NCI-H1417 (cell line): ENCODE results near the gene FRMD4B.

ENCODE experiments used
- DNase-seq, 3 experiments: peaks; one replicate each; lab custom pipeline; 2025; lab: John Stamatoyannopoulos, UW

FRMD4B gene

DNA sequence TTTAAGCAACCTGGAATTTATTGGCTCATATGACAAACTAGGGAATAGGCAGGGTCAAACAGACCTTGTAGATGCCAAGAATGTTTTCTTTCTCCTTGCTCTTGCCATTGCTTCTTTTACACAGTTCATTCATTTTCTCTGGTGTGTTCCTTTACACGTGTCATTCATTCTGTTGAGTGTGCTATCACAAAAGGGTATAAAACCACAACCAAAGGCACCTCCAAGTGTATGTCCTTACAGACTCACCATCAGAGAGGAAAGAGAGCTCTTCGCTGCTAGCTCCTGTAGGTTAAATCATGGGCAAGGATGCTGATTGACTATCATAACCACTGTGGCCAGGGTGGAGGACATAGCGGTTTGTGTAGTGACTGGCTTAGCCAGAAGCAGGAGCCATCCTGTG lies 19.2 kb upstream of the FRMD4B start:
- no peak for DNase-seq

GRCh38 chr3:69403454-69403853 lies 17.6 kb upstream of the FRMD4B start:
- DNase-seq = peak in 1 of 3 experiments; percentile 3

- no peak for DNase-seq
Measured at GRCh38 chr3:69400683-69401082, 14.8 kb upstream of the FRMD4B start.

DNA sequence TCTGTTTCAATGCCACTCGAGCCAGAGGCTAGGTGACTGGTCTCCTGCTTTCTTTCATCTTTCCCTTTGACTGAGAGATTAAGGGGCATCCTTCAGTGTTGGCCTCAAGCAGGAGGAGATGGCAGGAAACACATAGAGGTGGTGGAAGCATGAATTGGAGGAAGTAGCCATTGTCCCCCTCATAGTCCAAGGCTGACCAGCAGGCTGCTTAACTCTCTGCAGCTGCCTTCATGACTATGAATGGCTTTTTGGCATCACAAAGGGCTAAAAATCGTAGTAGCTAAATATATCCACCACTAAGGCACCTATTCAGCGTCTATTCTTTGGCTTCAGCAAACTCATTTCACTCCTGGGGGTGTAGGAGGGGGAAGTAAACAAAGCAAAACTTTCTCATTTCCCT lies 7.0 kb upstream of the FRMD4B start:
- no peak for DNase-seq

- no peak for DNase-seq
Measured at GRCh38 chr3:69392415-69392814, 6.5 kb upstream of the FRMD4B start.

DNA sequence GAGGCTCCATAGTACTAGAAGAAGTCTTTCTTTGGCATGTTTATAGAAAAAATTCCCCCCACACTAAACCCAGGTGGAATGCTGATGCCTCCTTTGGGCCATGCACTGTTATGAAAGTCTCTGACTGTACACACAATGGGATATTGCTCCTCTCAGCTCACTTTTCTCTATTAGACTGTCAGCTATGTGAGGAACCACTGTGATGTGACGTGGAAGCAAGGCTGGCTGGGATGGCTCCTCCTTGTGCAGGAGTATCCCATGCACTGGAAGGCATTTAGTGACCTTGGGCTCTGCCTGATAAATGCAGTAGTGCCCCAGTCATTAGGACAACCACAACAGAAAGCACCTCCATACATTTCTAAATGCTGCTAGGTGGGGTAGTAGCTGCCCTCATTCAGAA lies 5.7 kb upstream of the FRMD4B start:
- no peak for DNase-seq

GRCh38 chr3:69390771-69391170 lies 4.9 kb upstream of the FRMD4B start:
- DNase-seq = no peak

- no peak for DNase-seq
Measured at GRCh38 chr3:69389520-69390248, 3.8 kb upstream of the FRMD4B start.

GRCh38 chr3:69388241-69388640 lies 2.4 kb upstream of the FRMD4B start:
- DNase-seq = no peak

DNA sequence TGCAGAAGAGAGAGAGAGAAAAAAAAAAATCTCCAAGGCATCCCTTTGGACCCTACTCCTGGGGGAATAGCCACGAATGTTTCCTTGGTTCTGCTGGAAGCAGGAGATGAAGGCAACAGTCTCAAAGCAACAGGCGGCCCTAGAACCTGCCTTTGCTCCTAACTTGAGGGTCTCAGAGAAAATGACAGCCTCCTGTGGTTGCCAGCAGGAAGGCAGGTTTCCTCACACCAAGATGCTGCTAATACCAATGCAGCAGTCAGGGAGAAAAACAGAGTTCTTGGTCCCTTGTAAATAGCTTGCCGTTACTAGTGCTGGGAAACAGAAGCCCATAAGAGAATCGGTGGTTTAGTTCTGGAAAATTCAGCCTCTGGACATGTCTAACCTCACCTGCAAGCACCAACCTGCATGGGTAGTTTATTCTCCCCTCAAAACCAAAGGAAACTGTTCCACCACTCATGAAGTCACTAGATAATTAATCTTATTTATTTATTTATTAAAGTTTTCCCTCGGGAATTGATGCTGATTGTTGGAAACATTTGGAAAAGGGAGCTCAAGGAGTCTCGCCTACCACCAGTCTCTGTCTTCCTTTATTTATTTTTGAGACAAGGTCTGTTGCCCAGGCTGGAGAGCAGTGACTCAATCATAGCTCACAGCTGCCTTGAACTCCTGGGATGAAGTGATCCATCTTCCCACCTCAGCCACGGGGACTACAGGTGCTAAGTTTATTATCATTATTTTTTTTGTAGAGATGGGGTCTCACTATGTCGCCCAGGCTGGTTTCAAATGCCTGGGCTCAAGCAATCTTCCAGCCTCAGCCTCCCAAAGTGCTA lies 883 bp upstream of the FRMD4B start:
- DNase-seq = no peak

GRCh38 chr3:69385123-69385722 lies 665 bp downstream of the FRMD4B start:
- DNase-seq = peak in 1 of 3 experiments; percentile 17

- DNase-seq = no peak
Measured at GRCh38 chr3:69384326-69384725, 1.6 kb downstream of the FRMD4B start.

- peak in 1 of 3 experiments; percentile 0 for DNase-seq
Measured at GRCh38 chr3:69379661-69380060, 6.2 kb downstream of the FRMD4B start.

- no peak for DNase-seq
Measured at GRCh38 chr3:69378112-69378802, 7.6 kb downstream of the FRMD4B start.

DNA sequence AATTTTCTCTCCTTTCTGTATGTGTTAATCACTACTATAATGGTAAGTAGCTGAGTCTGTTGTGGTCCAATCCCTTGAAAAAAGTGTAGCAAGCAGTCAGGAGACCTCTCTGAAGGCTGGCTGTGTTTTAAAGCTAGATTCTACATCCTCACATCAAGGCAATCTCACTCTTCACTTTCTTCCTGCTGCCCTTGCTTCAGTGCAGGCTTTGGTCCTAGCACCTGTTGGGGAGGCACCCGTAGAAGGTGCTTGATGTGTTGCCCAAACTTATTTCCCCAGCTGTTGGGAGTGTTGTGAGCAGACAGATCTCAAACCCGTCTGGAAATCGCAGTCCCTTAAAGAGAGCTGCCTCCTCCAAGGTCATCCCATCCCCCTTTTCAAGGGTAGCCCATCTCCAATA lies 8.6 kb downstream of the FRMD4B start:
- no peak for DNase-seq

- DNase-seq = no peak
Measured at GRCh38 chr3:69376731-69377130, 9.2 kb downstream of the FRMD4B start.

- DNase-seq = no peak
Measured at GRCh38 chr3:69371816-69372215, 14.1 kb downstream of the FRMD4B start.

DNA sequence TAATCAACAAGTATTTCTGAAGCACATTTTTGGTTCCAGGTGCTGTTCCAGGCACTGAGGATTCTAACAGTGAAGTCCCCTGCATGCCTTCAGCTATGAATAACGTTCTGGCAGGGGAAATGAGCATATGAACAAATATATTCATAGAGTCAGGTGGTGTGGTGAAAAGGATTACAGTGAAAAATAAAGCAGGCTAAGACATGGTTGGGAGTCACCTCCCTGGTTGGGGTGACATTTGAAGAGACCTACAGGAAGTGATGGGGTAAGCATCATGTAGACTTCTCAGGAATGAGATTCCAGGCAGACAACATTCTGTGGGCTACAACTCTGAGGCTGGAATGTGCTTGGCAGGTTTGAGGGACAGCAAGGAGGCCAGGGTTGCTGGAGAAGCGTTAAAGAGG lies 15.0 kb downstream of the FRMD4B start:
- DNase-seq = no peak

- no peak for DNase-seq
Measured at GRCh38 chr3:69370156-69370883, 15.6 kb downstream of the FRMD4B start.

GRCh38 chr3:69368129-69368741 lies 17.7 kb downstream of the FRMD4B start:
- DNase-seq = no peak

- no peak for DNase-seq
Measured at GRCh38 chr3:69367586-69367985, 18.3 kb downstream of the FRMD4B start.
